Measurements from ENCODE around the gene HOXA3. TPM values are rescaled to one million over a fixed set of nuclear protein-coding genes. Genes with fewer than 3 reads are reported as not detected.

Gene HOXA3
- total RNA-seq, 3 donors from 2014 or later (not counting 1 experiment from before 2014, with no cell fraction given) = 0.32 to 0.78 (median 0.35) TPM

DNA sequence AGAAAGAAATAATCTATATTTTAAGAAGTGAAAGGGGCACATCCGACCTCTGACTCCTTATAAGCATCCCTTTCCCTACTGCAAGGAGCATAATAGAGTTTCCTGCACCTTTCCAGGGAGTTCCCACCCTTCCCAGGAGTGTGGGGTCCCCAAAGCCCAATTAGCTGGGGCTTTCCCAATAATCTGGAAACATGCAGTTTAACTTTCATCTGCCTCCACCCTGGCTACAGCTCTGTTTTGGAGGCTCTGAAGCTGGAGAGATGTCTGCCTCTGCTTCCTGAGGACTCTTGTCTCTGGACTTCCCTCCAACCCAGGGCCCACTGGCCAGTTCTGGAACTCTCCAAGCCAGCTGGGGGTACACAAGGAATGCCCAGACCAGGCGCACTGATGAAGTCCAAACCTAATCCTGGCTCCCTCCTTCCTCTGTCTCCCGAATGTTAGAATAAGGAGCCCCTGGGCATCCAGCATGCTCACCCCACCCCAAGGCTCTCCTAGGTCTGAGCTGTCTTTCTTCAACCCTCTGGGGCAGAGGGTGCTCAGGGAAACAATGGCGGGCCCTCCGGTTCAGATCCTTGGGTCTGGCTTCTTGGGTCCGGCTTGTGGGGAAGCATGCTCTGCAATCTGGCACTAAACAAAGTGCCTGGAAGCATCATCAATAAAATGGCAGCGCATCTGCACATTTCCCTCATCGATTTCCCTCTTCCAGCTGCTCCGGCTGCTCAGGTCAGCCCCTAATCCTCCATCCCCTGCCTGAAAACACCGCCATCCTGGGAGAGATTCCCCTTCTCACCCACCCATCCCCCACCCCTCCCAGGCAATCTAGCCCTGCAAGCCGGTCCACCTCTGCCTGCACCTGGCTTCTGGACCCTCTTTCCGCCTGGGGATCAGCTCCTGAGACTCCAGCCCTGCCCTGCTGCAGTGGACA, 35.2 kb downstream of the HOXA3 start:
- Mint-ChIP-seq H3K4me1 (no peaks in the 10 kb centered on the region), H3K27ac (no peak overlapping the region), H3K4me3 (no peak overlapping the region), H3K36me3 (no peaks in the 10 kb centered on the region), H3K27me3 (ENCODE audit: low read depth in 2 of 2) (peaks cover 0 to 4% of the 10 kb centered on the region in 2 donors), H3K9me3 (no peaks in the 10 kb centered on the region)
- ATAC-seq = no peak
- Histone ChIP-seq H3K4me1 (ENCODE audit: control insufficient read depth, insufficient read depth, low read length) (no peaks in the 10 kb centered on the region), H3K4me3 (ENCODE audit: low read length) (no peak overlapping the region), H3K27ac (ENCODE audit: low read length) (no peak overlapping the region), H3K9me3 (ENCODE audit: control insufficient read depth, insufficient read depth, low read length) (no peaks in the 10 kb centered on the region), H3K36me3 (ENCODE audit: control insufficient read depth, insufficient read depth, low read length) (no peaks in the 10 kb centered on the region), H3K27me3 (ENCODE audit: control insufficient read depth, insufficient read depth, low read length) (no peaks in the 10 kb centered on the region)
- 91% methylated on average over 12 of the region's 12 CpGs for WGBS (ENCODE audit: insufficient coverage)
- TF ChIP-seq, protein P1, sequence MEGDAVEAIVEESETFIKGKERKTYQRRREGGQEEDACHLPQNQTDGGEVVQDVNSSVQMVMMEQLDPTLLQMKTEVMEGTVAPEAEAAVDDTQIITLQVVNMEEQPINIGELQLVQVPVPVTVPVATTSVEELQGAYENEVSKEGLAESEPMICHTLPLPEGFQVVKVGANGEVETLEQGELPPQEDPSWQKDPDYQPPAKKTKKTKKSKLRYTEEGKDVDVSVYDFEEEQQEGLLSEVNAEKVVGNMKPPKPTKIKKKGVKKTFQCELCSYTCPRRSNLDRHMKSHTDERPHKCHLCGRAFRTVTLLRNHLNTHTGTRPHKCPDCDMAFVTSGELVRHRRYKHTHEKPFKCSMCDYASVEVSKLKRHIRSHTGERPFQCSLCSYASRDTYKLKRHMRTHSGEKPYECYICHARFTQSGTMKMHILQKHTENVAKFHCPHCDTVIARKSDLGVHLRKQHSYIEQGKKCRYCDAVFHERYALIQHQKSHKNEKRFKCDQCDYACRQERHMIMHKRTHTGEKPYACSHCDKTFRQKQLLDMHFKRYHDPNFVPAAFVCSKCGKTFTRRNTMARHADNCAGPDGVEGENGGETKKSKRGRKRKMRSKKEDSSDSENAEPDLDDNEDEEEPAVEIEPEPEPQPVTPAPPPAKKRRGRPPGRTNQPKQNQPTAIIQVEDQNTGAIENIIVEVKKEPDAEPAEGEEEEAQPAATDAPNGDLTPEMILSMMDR (IDR thresholded peaks at IDR 0.05) = no peak
- no peak for DNase-seq
- intact Hi-C loops (cut with micrococcal nuclease) = no loop called here

DNA sequence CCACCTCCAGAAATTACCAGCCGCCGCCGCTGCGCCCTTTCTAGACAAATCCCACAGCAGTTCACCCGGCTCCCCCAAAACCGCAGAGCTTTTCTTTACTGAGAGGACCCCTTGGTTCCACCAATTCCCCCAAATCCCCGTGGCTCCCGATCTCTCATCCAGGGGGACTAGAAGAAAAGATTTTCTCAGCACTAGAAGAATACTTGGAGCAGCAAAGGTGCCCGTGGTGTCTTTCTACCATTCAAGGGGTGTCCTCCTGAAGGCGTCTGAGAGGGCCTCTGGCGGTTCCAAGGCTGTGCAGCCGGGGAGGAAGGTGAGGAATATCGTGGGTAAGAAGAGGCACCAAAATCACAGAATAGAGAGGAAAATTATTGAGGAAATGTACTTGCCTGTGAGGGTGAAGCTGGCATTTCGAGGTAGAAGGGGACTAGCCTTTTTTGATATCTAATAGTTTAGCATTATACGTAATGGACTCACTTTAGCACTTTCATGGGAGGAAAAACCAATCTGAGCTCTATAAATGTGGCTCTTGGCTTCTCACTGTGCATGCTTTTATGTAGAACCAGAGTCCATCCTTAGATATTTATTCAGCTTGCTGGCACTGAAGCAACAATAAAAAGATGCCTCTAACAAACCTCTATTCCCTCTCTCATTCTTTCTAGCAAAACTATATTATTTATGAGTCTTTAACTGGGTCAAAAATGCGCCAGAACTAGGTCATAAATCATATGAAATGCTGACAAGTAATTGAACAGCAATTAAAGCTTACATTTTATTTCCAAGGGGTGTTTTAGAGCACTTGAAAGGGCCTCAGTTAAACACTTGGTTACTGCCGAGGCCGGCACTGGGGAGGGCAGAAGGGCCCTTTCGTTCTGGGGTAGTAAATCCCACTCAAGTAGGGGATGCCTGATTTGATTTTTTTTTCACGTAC, 36.1 kb downstream of the HOXA3 start:
- Histone ChIP-seq H3K27ac (ENCODE audit: low read length) (no peak overlapping the region), H3K27me3 (ENCODE audit: control insufficient read depth, insufficient read depth, low read length) (no peaks in the 10 kb centered on the region), H3K4me3 (ENCODE audit: low read length) (no peak overlapping the region), H3K36me3 (ENCODE audit: control insufficient read depth, insufficient read depth, low read length) (no peaks in the 10 kb centered on the region), H3K4me1 (ENCODE audit: control insufficient read depth, insufficient read depth, low read length) (no peaks in the 10 kb centered on the region), H3K9me3 (ENCODE audit: control insufficient read depth, insufficient read depth, low read length) (no peaks in the 10 kb centered on the region)
- Mint-ChIP-seq H3K27ac (no peak overlapping the region), H3K4me1 (no peaks in the 10 kb centered on the region), H3K27me3 (ENCODE audit: low read depth in 2 of 2) (peaks cover 0 to 4% of the 10 kb centered on the region in 2 donors), H3K36me3 (no peaks in the 10 kb centered on the region), H3K9me3 (no peaks in the 10 kb centered on the region), H3K4me3 (no peak overlapping the region)
- TF ChIP-seq, protein P1 (IDR thresholded peaks at IDR 0.05) = no peak
- WGBS (ENCODE audit: insufficient coverage) = 89% methylated on average over 19 of the region's 20 CpGs
- intact Hi-C loops (cut with micrococcal nuclease) = no loop called here
- DNase-seq (no peak), ATAC-seq (no peak)

DNA sequence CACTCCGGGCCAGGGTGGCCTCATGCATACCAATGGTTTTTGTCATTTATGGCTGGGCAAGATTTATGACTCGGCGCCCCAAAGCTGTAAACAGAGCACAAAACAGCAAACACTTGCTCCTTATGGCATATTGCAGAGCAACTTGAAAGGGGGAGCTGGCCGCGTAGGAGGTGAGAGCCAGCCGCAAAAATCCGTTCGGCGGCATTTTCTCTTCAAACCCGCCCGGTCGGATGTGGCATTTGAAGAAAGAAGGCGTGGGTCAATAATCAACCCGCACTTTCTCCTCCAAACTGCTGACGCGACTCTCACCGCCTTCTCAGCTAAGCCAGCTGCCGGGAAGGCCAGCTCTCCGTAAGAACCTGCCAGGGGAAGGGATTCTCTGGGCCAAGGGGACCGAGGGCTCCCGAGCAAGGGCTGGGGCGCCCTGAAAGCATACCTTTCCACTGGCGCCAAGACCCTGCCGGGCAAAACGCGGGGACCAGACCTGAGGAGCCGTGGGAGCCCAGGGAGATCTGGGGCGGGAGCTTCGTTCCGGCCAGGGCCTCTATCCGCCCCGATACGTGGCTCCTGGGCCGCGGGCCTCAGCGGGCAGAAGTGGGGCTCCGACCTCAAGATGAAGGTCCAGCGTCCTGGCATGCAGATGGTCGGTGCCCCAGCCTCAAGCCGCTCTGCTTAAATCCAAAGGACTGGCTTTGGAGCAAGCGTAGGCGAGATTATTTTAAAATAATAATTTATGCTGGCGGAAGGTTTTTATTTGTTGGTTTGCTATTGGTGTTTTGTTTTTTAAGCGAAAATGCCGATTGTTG, 37.0 kb downstream of the HOXA3 start:
- no peaks in the 10 kb centered on the region for H3K4me1 ChIP-seq (ENCODE audit: control insufficient read depth, insufficient read depth, low read length)
- Mint-ChIP-seq H3K4me3 (no peak overlapping the region), H3K27me3 (ENCODE audit: low read depth in 2 of 2) (peaks cover 0 to 4% of the 10 kb centered on the region in 2 donors), H3K36me3 (no peaks in the 10 kb centered on the region), H3K4me1 (no peaks in the 10 kb centered on the region), H3K9me3 (no peaks in the 10 kb centered on the region), H3K27ac (no peak overlapping the region)
- intact Hi-C loops (cut with micrococcal nuclease) = no loop called here
- ATAC-seq (no peak), DNase-seq (no peak)
- no peak overlapping the region for H3K27ac ChIP-seq (ENCODE audit: low read length)
- TF ChIP-seq, protein P1 (IDR thresholded peaks at IDR 0.05) = no peak
- 95% methylated on average over 45 of the region's 45 CpGs for WGBS (ENCODE audit: insufficient coverage)
- no peaks in the 10 kb centered on the region for H3K27me3 ChIP-seq (ENCODE audit: control insufficient read depth, insufficient read depth, low read length)
- H3K36me3 ChIP-seq (ENCODE audit: control insufficient read depth, insufficient read depth, low read length) = no peaks in the 10 kb centered on the region
- H3K4me3 ChIP-seq (ENCODE audit: low read length) = no peak overlapping the region
- H3K9me3 ChIP-seq (ENCODE audit: control insufficient read depth, insufficient read depth, low read length) = no peaks in the 10 kb centered on the region
